T follicular helper cell (primary cell): Measurements from ENCODE around the gene CBR4.
A peak's percentile ranks its signal among the peaks of the same experiment; 100 is the strongest.
"Not testable (repeated sequence)": the region's sequence is repeated elsewhere in the genome, so short reads cannot be mapped to it uniquely, and the experiment has no call there.

Source experiments
- DNase-seq: peaks from one replicate; pipeline ENCODE4 v3.0.0-alpha.2; 2020; ENCODE audit warnings: low read depth
- total RNA-seq, 2 experiments: gene quantifications; one replicate each; lab custom pipeline; 2026; lab: John Stamatoyannopoulos, UW

CBR4 gene
- total RNA-seq: 16.9 to 19.8 reads per million in 2 experiments

- DNase-seq: peak; percentile 94
These were observed at the start of gene CBR4 for GRCh38 chr4:169010125-169011023. TSS of gene CBR4 (minus strand) at chr4:169010255. CDS start at chr4:169010089, 166 bp downstream.

GRCh38 chr4:169059306-169060211 lies 49.5 kb upstream of the CBR4 start:
- no peak for DNase-seq

- DNase-seq: no peak
These were observed 48.3 kb upstream of the CBR4 start for GRCh38 chr4:169058312-169058711.

- no peak for DNase-seq
These were observed 44.8 kb upstream of the CBR4 start for GRCh38 chr4:169054879-169055278.

- DNase-seq: no peak
These were observed 42.5 kb upstream of the CBR4 start for GRCh38 chr4:169052594-169052945.

- no peak for DNase-seq
These were observed 41.9 kb upstream of the CBR4 start for GRCh38 chr4:169051761-169052593.

- no peak for DNase-seq
These were observed 41.1 kb upstream of the CBR4 start for GRCh38 chr4:169050881-169051760.

- DNase-seq: no peak
These were observed 40.2 kb upstream of the CBR4 start for GRCh38 chr4:169050284-169050683.

GRCh38 chr4:169048868-169049414 lies 38.9 kb upstream of the CBR4 start:
- DNase-seq: no peak

GRCh38 chr4:169047956-169048355 lies 37.9 kb upstream of the CBR4 start:
- no peak for DNase-seq

GRCh38 chr4:169045862-169046584 lies 36.0 kb upstream of the CBR4 start:
- no peak for DNase-seq

- DNase-seq: no peak
These were observed 34.8 kb upstream of the CBR4 start for GRCh38 chr4:169044714-169045447.

- no peak for DNase-seq
These were observed 32.6 kb upstream of the CBR4 start for GRCh38 chr4:169042608-169043007.

- DNase-seq: no peak
These were observed 30.7 kb upstream of the CBR4 start for GRCh38 chr4:169040559-169041261.

GRCh38 chr4:169039251-169039954 lies 29.3 kb upstream of the CBR4 start:
- DNase-seq: no peak

GRCh38 chr4:169037506-169037905 lies 27.5 kb upstream of the CBR4 start:
- DNase-seq: no peak

- DNase-seq: not testable (repeated sequence)
These were observed 26.0 kb upstream of the CBR4 start for GRCh38 chr4:169035871-169036620.
